Measurements from ENCODE around the gene PPP6R2. TPM values are rescaled to one million over a fixed set of nuclear protein-coding genes. Genes with fewer than 3 reads are reported as not detected.

The PPP6R2 gene
- total RNA-seq, 1 donor from 2014 or later, result 49.3 TPM

GRCh38 chr22:50443197-50443596, 100.1 kb downstream of the PPP6R2 start:
- H3K4me3 ChIP-seq (ENCODE audit: low read depth, low read length), result no peak overlapping the region
- DNase-seq (ENCODE audit: low read depth), result no peak
- TF ChIP-seq CTCF (conservative IDR thresholded peaks at IDR 0.05; ENCODE audit: low read depth, low read length), result no peak

GRCh38 chr22:50443801-50444625, 100.9 kb downstream of the PPP6R2 start:
- no peak for DNase-seq (ENCODE audit: low read depth)
- no peak for TF ChIP-seq CTCF (conservative IDR thresholded peaks at IDR 0.05; ENCODE audit: low read depth, low read length)
- H3K4me3 ChIP-seq (ENCODE audit: low read depth, low read length), result no peak overlapping the region

- no peak for TF ChIP-seq CTCF (conservative IDR thresholded peaks at IDR 0.05; ENCODE audit: low read depth, low read length)
- peak; percentile 44 for DNase-seq (ENCODE audit: low read depth)
- H3K4me3 ChIP-seq (ENCODE audit: low read depth, low read length), result no peak overlapping the region
Observed at GRCh38 chr22:50444663-50445062, 101.5 kb downstream of the PPP6R2 start.

- no peak for TF ChIP-seq CTCF (conservative IDR thresholded peaks at IDR 0.05; ENCODE audit: low read depth, low read length)
- no peak overlapping the region for H3K4me3 ChIP-seq (ENCODE audit: low read depth, low read length)
- no peak for DNase-seq (ENCODE audit: low read depth)
Observed at GRCh38 chr22:50445071-50445879, 102.1 kb downstream of the PPP6R2 start.

- no peak for TF ChIP-seq CTCF (conservative IDR thresholded peaks at IDR 0.05; ENCODE audit: low read depth, low read length)
- no peak overlapping the region for H3K4me3 ChIP-seq (ENCODE audit: low read depth, low read length)
- no peak for DNase-seq (ENCODE audit: low read depth)
Observed at GRCh38 chr22:50445880-50446707, 103.0 kb downstream of the PPP6R2 start.

- no peak overlapping the region for H3K4me3 ChIP-seq (ENCODE audit: low read depth, low read length)
- DNase-seq (ENCODE audit: low read depth), result no peak
- no peak for TF ChIP-seq CTCF (conservative IDR thresholded peaks at IDR 0.05; ENCODE audit: low read depth, low read length)
Observed at GRCh38 chr22:50446708-50447575, 103.8 kb downstream of the PPP6R2 start.
